Trophoblast cell (in vitro differentiated cells and primary cell): Measurements from ENCODE around the gene ADSS1.
A peak's percentile ranks its signal among the peaks of the same experiment; 100 is the strongest.

ENCODE experiments used
- DNase-seq, 2 donors: peaks; one replicate each; pipeline ENCODE4 v3.0.0-alpha.2; 2016
- H2AFZ ChIP-seq: 2 replicates; pipeline ENCODE4 v1.6.1; 2013; ENCODE audit warnings: low read length, moderate library complexity, mild to moderate bottlenecking; ENCODE audit not compliant: insufficient read depth, poor library complexity
- H2AK5ac ChIP-seq: 2 replicates; pipeline ENCODE4 v1.6.1; 2013; ENCODE audit warnings: mild to moderate bottlenecking, low read length
- H2BK120ac ChIP-seq: 2 replicates; pipeline ENCODE4 v1.6.1; 2013; ENCODE audit warnings: low read length, mild to moderate bottlenecking, moderate library complexity; ENCODE audit not compliant: insufficient read depth, poor library complexity
- H2BK12ac ChIP-seq: 2 replicates; pipeline ENCODE4 v1.6.1; 2013; ENCODE audit warnings: mild to moderate bottlenecking, low read length, moderate library complexity
- H2BK5ac ChIP-seq: 2 replicates; pipeline ENCODE4 v1.6.1; 2013; ENCODE audit warnings: low read length, low read depth, moderate library complexity, mild to moderate bottlenecking; ENCODE audit not compliant: poor library complexity
- H3K14ac ChIP-seq: 2 replicates; pipeline ENCODE4 v1.6.1; 2013; ENCODE audit warnings: mild to moderate bottlenecking, low read length
- H3K18ac ChIP-seq: 2 replicates; pipeline ENCODE4 v1.6.1; 2013; ENCODE audit warnings: mild to moderate bottlenecking, low read length
- H3K23ac ChIP-seq: 2 replicates; pipeline ENCODE4 v1.6.1; 2013; ENCODE audit warnings: low read length
- H3K27ac ChIP-seq: 2 replicates; pipeline ENCODE4 v1.5.1; 2013; ENCODE audit warnings: low read depth, mild to moderate bottlenecking, inconsistent platforms, low read length, moderate library complexity
- H3K27me3 ChIP-seq: 2 replicates; pipeline ENCODE4 v1.6.1; 2013; ENCODE audit warnings: inconsistent platforms, mild to moderate bottlenecking, low read length, moderate library complexity; ENCODE audit not compliant: insufficient read depth
- H3K36me3 ChIP-seq, 2 experiments: 1 replicate in 1 of 2; 2 replicates in 1 of 2; pipeline ENCODE4 v1.6.1; 2013; ENCODE audit warnings: low read length in 2 of 2, mild to moderate bottlenecking in 2 of 2, moderate library complexity in 1 of 2; ENCODE audit not compliant: insufficient read depth in 2 of 2, control insufficient read depth in 1 of 2
- H3K4ac ChIP-seq: 2 replicates; pipeline ENCODE4 v1.6.1; 2013; ENCODE audit warnings: low read depth, mild to moderate bottlenecking, low read length, moderate library complexity
- H3K4me1 ChIP-seq, 2 experiments: 1 replicate in 1 of 2; 2 replicates in 1 of 2; pipeline ENCODE4 v1.6.1; 2013; ENCODE audit warnings: low read length in 2 of 2, mild to moderate bottlenecking in 2 of 2, moderate library complexity in 1 of 2; ENCODE audit not compliant: insufficient read depth in 2 of 2, control insufficient read depth in 1 of 2
- H3K4me2 ChIP-seq: 2 replicates; pipeline ENCODE4 v1.6.1; 2013; ENCODE audit warnings: inconsistent platforms, mild to moderate bottlenecking, low read length, moderate library complexity
- H3K4me3 ChIP-seq: 2 replicates; pipeline ENCODE4 v1.5.1; 2013; ENCODE audit warnings: mild to moderate bottlenecking, low read depth, low read length, inconsistent platforms
- H3K79me1 ChIP-seq: one replicate; pipeline ENCODE4 v1.6.1; 2013; ENCODE audit warnings: low read length
- H3K79me2 ChIP-seq: 2 replicates; pipeline ENCODE4 v1.6.1; 2013; ENCODE audit warnings: low read length, mild to moderate bottlenecking; ENCODE audit not compliant: control insufficient read depth, insufficient read depth, poor library complexity
- H3K9ac ChIP-seq: 2 replicates; pipeline ENCODE4 v1.6.1; 2013; ENCODE audit warnings: mild to moderate bottlenecking, low read length
- H3K9me3 ChIP-seq: 2 replicates; pipeline ENCODE4 v1.6.1; 2013; ENCODE audit warnings: low read depth, mild to moderate bottlenecking, control low read depth, inconsistent platforms, low read length; ENCODE audit not compliant: insufficient read depth
- H4K12ac ChIP-seq: 2 replicates; pipeline ENCODE4 v1.6.1; 2013; ENCODE audit warnings: low read depth, mild to moderate bottlenecking, low read length, moderate library complexity
- H4K8ac ChIP-seq: 2 replicates; pipeline ENCODE4 v1.6.1; 2013; ENCODE audit warnings: low read depth, mild to moderate bottlenecking, low read length, moderate library complexity
- H4K91ac ChIP-seq: one replicate; pipeline ENCODE4 v1.6.1; 2013; ENCODE audit warnings: low read depth, mild to moderate bottlenecking, low read length, moderate library complexity
- WGBS: extraction: QIAGEN DNeasy Blood & Tissue Kit; methylation state at CpG from one replicate; pipeline ENCODE4 v1.1.7; 2013; ENCODE audit warnings: missing lambda C conversion rate; ENCODE audit not compliant: insufficient read length, insufficient coverage; ENCODE audit errors: extremely low coverage; 5-methylcytosine and 5-hydroxymethylcytosine counted together

The ADSS1 gene

GRCh38 chr14:104757238-104757585 is 33.2 kb downstream of the ADSS1 start:
- Histone ChIP-seq H2BK5ac (no peak overlapping the region), H2BK120ac (no peak overlapping the region), H3K4me2 (no peak overlapping the region), H3K4ac (no peak overlapping the region), H3K23ac (no peak overlapping the region), H4K12ac (no peak overlapping the region), H2AFZ (no peak overlapping the region), H3K79me2 (peaks cover 13% of the 10 kb centered on the region), H3K36me3 (peaks cover 52 to 56% of the 10 kb centered on the region in 2 experiments), H4K8ac (no peak overlapping the region), H3K27ac (no peak overlapping the region), H2BK12ac (no peak overlapping the region), H3K18ac (no peak overlapping the region), H3K9ac (no peak overlapping the region), H3K4me1 (peaks cover 11 to 14% of the 10 kb centered on the region in 2 experiments), H3K27me3 (no peaks in the 10 kb centered on the region), H2AK5ac (no peak overlapping the region), H4K91ac (no peak overlapping the region), H3K9me3 (peaks cover 3% of the 10 kb centered on the region), H3K4me3 (no peak overlapping the region), H3K14ac (no peak overlapping the region), H3K79me1 (peaks cover 6% of the 10 kb centered on the region)
- no CpG with 5 or more reads among the region's 10 CpGs for WGBS
- no peak for DNase-seq

GRCh38 chr14:104757681-104758392 is 33.8 kb downstream of the ADSS1 start:
- Histone ChIP-seq H3K27ac (no peak overlapping the region), H2BK120ac (no peak overlapping the region)
- no peak for DNase-seq

GRCh38 chr14:104758981-104759969 is 35.2 kb downstream of the ADSS1 start:
- Histone ChIP-seq H4K91ac (no peak overlapping the region), H3K14ac (no peak overlapping the region), H2AK5ac (no peak overlapping the region), H4K8ac (no peak overlapping the region), H3K9me3 (no peaks in the 10 kb centered on the region), H3K4me3 (no peak overlapping the region), H3K27me3 (no peaks in the 10 kb centered on the region), H3K18ac (no peak overlapping the region), H3K9ac (no peak overlapping the region), H2BK5ac (no peak overlapping the region), H2BK12ac (no peak overlapping the region), H4K12ac (no peak overlapping the region), H3K79me1 (no peaks in the 10 kb centered on the region), H3K27ac (no peak overlapping the region), H3K4ac (no peak overlapping the region), H3K4me2 (no peak overlapping the region), H2AFZ (no peak overlapping the region), H3K36me3 (peaks cover 54 to 56% of the 10 kb centered on the region in 2 experiments), H3K79me2 (peaks cover 1% of the 10 kb centered on the region), H2BK120ac (no peak overlapping the region), H3K23ac (no peak overlapping the region), H3K4me1 (peaks cover 4 to 5% of the 10 kb centered on the region in 2 experiments)
- WGBS = no CpG with 5 or more reads among the region's 30 CpGs
- peak; percentile 95 to 96 for DNase-seq

More at GRCh38 chr14:104757681-104758392, 33.8 kb downstream of the ADSS1 start:
- H3K4ac ChIP-seq = no peak overlapping the region
- peaks cover 54 to 56% of the 10 kb centered on the region in 2 experiments for H3K36me3 ChIP-seq
- no peak overlapping the region for H3K4me3 ChIP-seq
- no peak overlapping the region for H2BK5ac ChIP-seq
- no peak overlapping the region for H4K12ac ChIP-seq
- no peak overlapping the region for H3K4me2 ChIP-seq
- no peak overlapping the region for H2AFZ ChIP-seq
- H3K9ac ChIP-seq = no peak overlapping the region
- no CpG with 5 or more reads among the region's 19 CpGs for WGBS
- H2AK5ac ChIP-seq = no peak overlapping the region
- H3K27me3 ChIP-seq = no peaks in the 10 kb centered on the region
- H4K8ac ChIP-seq = no peak overlapping the region
- H2BK12ac ChIP-seq = no peak overlapping the region
- peaks cover 5% of the 10 kb centered on the region for H3K79me1 ChIP-seq
- H3K18ac ChIP-seq = no peak overlapping the region
- no peak overlapping the region for H3K23ac ChIP-seq
- H3K9me3 ChIP-seq = peaks cover 1% of the 10 kb centered on the region
- no peak overlapping the region for H3K14ac ChIP-seq
- H3K79me2 ChIP-seq = peaks cover 13% of the 10 kb centered on the region
- H3K4me1 ChIP-seq = peaks cover 11 to 13% of the 10 kb centered on the region in 2 experiments
- no peak overlapping the region for H4K91ac ChIP-seq

GRCh38 chr14:104765517-104765916 is 41.5 kb downstream of the ADSS1 start:
- H4K91ac ChIP-seq = no peak overlapping the region
- WGBS = no CpG with 5 or more reads among the region's 3 CpGs
- H3K9me3 ChIP-seq = peaks cover 2% of the 10 kb centered on the region
- no peak overlapping the region for H3K4me3 ChIP-seq
- peaks cover 10 to 14% of the 10 kb centered on the region in 2 experiments for H3K36me3 ChIP-seq
- H3K27ac ChIP-seq = no peak overlapping the region
- peaks cover 7% of the 10 kb centered on the region for H3K79me1 ChIP-seq
- no peak overlapping the region for H4K12ac ChIP-seq
- H3K4ac ChIP-seq = no peak overlapping the region
- H3K18ac ChIP-seq = no peak overlapping the region
- DNase-seq = peak in 1 of 2 donors; percentile 27
- H3K79me2 ChIP-seq = no peaks in the 10 kb centered on the region
- no peak overlapping the region for H3K14ac ChIP-seq
- no peak overlapping the region for H3K4me2 ChIP-seq
- H3K4me1 ChIP-seq = peaks cover 15% of the 10 kb centered on the region in 2 experiments
- no peak overlapping the region for H2BK5ac ChIP-seq
- no peak overlapping the region for H2AFZ ChIP-seq
- no peak overlapping the region for H3K9ac ChIP-seq
- no peak overlapping the region for H2BK12ac ChIP-seq
- H4K8ac ChIP-seq = no peak overlapping the region
- no peaks in the 10 kb centered on the region for H3K27me3 ChIP-seq
- no peak overlapping the region for H3K23ac ChIP-seq
- no peak overlapping the region for H2AK5ac ChIP-seq
- H2BK120ac ChIP-seq = no peak overlapping the region
